ENCODE data around the gene ABCA6.
A peak's percentile ranks its signal among the peaks of the same experiment; 100 is the strongest.

The ABCA6 gene

GRCh38 chr17:69047368-69048263 is 94.1 kb downstream of the ABCA6 start:
- DNase-seq (ENCODE audit: low spot score), result peak; percentile 36

DNA sequence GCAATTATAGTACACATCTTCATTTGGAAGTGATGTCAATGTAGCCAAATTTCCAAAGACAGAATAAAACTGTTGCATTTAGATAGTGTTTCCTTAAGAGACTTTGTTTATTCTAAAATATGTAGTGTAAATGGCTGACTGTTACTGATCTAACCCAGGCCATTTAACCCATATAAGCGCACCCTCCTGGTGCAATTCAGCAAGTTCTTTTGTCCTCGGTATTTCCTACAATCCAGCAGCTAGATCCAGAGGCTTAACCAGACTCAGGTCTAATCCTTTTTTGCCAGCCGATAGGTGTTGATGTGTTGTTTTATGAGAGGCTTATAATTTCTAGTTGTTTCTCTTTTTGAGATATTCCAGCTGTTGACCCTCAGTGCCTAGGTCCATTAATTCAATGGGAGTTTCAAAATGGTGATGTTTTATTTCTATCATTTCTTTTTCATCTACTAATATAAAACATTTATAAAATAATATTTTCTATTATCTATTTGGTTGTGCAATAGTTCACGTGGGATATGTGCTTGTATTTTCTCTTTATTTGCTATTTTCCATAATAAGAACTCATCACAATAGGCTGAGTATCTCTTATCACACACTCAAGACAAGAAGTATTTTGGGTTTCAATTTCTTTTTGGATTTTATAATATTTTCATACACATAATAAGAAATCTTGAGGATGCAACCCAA is 95.4 kb downstream of the ABCA6 start:
- DNase-seq (ENCODE audit: low spot score), result no peak

- DNase-seq (ENCODE audit: low spot score), result no peak
These were observed 96.0 kb downstream of the ABCA6 start for GRCh38 chr17:69045646-69046045.

DNA sequence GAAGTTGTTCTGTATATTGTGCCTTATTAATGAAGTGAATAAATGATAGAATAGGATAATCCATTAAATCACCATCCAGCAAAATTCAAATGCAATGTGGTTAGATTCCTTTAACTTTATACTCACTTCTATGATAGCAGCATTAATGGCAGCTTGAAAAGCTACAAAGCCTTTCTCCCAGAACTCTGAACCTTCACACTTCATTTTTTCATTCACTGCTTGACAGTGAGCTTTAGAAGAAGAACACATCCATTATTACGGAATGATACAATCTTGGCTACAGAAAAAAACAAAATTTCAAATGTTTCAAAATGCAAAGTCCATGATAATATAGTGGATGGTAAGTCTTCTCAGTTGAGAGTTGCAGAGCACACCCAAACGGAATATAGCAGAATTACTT is 97.3 kb downstream of the ABCA6 start:
- no peak for DNase-seq (ENCODE audit: low spot score)

DNA sequence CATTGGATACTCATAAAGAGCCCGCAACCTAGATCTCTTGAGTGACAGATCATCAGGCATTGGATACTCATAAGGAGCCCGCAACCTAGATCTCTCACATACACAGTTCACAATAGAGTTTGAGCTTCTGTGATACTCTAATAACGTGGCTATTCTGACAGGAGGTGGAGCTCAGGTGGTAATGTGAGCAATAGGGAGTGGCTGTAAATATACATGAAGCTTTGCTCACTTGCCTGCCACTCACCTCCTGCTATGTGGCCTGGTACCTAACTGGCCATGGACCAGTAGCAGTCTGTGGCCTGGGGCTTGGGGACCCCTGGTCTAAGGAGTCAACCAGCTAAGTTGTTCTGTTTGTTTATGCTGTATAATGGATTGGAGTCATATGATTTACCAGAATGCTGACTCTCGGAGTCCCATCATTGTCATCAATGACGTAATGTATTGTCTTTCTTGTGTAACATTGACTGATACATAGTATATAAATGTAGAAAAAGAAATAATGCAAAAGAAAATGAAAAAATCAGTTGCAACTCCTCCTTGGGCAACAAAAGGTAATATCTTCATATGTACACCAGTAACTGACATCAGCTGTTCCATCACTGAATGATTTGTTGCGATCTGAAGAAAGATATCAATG is 98.5 kb downstream of the ABCA6 start:
- no peak for DNase-seq (ENCODE audit: low spot score)

DNA sequence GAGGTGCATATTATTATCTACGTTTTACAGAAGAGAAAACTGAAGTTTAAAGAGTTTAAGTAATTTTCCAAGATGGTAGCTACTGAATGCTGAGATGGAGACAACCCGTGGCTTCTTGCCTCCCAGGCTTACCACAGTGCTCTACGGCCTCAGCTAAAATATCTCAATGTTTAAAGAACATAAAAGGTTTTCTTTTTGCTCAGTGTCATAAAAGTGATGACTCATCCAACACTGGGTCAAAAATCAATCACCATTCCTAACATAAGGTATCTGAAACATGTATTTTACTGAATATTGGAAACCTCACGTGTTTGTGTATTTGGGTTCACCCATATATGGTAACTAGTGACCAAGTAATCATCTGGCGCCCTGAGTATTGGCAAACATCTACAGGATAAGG is 99.4 kb downstream of the ABCA6 start:
- no peak for DNase-seq (ENCODE audit: low spot score)

- DNase-seq (ENCODE audit: low spot score), result no peak
These were observed 109.9 kb downstream of the ABCA6 start for GRCh38 chr17:69031839-69032238.

DNA sequence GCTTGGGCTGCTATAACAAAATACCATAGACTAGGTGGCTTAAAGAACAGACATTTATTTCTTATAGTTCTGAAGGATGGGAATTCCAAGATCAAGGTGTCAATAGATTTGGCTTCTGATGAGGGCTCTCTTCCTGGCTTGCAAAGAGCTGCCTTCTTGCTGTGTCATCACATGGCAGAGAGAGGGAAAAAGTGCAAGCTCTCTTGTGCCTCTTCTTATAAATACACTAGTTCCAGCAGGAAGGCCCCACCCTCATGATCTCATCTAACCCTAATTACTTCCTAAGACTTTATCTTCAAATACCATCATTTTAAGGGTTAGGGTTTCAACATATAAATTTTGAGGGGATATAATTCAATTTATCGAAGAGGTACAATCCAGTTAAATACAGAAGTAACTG is 111.5 kb downstream of the ABCA6 start:
- no peak for DNase-seq (ENCODE audit: low spot score)

Measured in AG08395 (cell line).